ENCODE measurements around the gene HNRNPCL4.
"Not testable (repeated sequence)": the region's sequence is repeated elsewhere in the genome, so short reads cannot be mapped to it uniquely, and the experiment has no call there.

The HNRNPCL4 gene

DNA sequence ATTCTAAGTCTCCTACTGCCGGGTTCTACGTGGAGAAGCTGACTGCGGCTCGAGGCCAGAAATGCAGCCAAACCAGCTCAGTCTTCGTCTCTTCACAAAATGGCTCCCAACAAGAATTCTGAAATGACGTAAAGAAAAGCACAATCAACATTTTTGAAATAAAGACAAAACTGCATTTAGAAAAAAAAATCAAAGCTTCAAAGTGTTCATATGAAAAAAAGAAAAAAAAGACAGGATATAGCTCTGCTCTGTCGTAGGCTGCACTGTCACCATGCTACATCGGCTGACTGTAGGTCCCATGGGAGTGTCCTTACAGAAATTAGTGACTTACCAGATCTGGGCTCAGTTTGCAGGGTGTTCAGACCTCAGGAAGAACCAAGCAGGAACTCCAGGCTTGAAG lies at the start of gene HNRNPCL4:
Gene HNRNPCL4, minus strand, starts transcription at position 101 of the 400 bp plus-strand sequence. CDS start 164 bp downstream, outside the sequence.
- in situ Hi-C loops (cut with HindIII; ENCODE audit: low sequenced_read_pairs); DNase-seq (ENCODE audit: low read depth); H3K4me3 ChIP-seq (ENCODE audit: low read depth, low read length): not testable (repeated sequence)

DNA sequence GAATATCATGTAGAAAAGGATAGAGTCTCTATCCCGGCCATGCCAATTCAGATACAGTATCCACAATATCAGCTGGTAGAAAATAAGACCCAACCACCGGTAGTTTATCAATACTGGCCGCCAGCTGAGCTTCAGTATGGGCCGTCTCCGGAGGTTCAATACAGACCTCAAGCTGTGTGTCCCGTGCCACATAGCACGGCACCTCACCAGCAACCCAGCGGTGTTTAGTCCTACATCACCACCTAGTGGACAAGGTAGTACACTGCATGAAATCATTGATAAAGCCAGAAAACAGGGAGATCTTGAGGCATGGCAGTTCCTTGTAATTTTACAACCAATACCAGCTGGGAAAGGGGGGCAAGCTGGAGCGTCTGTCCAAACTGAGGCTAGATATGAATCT lies 43.3 kb upstream of the HNRNPCL4 start:
- in situ Hi-C loops (cut with HindIII; ENCODE audit: low sequenced_read_pairs); DNase-seq (ENCODE audit: low read depth); H3K4me3 ChIP-seq (ENCODE audit: low read depth, low read length): not testable (repeated sequence)

DNA sequence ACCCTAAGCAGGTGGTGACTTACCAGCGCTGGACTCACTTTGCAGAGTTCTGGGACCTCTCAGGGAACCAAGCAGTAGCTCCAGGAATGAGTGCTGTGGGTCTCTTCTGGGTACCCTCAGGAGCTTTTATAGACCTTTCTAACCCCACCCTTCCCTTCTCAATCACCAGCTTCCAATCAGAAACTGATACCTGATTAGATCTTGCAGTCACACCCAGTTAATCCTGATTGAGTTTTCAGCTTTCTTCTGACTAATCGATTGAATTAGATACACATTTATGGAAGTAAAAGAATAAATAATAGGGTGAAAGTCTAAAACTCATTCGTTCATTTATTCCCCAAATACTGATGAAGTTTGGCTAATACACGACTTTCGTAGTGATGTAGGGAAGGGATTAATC lies 35.9 kb upstream of the HNRNPCL4 start, which contains the start of gene PRAMEF13:
Gene PRAMEF13, minus strand, starts transcription at position 101 of the 400 bp plus-strand sequence. CDS start 1,820 bp downstream, outside the sequence.
- in situ Hi-C loops (cut with HindIII; ENCODE audit: low sequenced_read_pairs) = not testable (repeated sequence)

DNA sequence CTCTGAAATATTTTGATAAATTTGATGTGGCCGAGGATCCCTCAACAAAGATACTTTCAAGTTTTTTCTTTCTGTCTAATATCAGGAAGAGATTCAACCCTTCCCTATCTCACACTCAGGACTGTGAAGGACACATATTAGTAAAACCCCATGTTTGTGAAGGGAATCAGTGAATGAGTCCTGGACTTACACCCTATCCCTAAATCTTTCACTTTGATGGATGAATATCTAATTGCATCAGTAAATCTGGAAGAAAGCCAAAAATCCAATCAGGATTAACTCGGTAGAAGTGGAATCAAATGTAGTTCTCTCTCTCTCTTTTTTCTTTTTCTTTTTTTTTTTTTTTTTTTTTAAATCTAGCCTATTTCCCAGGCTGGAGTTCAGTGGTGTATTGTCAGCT lies 6.1 kb upstream of the HNRNPCL4 start, which contains the start of gene PRAMEF9:
Gene PRAMEF9, plus strand, starts transcription at position 301 of the 400 bp plus-strand sequence. CDS start 3,433 bp downstream, outside the sequence.
- H3K4me3 ChIP-seq (ENCODE audit: low read depth, low read length); DNase-seq (ENCODE audit: low read depth); in situ Hi-C loops (cut with HindIII; ENCODE audit: low sequenced_read_pairs): not testable (repeated sequence)

More for the DNA sequence above, 35.9 kb upstream of the HNRNPCL4 start, which contains the start of gene PRAMEF13:
- H3K4me3 ChIP-seq (ENCODE audit: low read depth, low read length); DNase-seq (ENCODE audit: low read depth): not testable (repeated sequence)

DNA sequence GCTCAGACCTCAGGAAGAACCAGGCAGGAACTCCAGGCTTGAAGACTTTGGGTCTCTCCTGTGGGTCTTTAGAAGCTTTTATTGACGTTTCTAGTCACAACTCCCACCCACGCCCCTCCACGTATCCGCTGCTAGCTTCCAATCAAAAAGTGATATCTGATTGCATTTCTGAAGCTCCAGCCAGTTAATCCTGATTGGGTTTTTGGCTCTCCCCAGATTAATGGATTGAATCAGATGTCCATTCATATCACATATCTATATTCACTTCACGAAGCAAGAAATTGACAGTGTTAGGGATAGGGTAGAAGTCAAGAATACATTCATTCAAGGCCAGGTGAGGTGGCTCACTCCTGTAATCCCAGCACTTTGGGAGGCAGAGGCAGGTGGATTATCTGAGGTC lies 9.5 kb downstream of the HNRNPCL4 start, which contains the start of gene PRAMEF26:
Gene PRAMEF26, minus strand, starts transcription at position 101 of the 400 bp plus-strand sequence. CDS start 2,914 bp downstream, outside the sequence.
- in situ Hi-C loops (cut with HindIII; ENCODE audit: low sequenced_read_pairs); DNase-seq (ENCODE audit: low read depth); H3K4me3 ChIP-seq (ENCODE audit: low read depth, low read length): not testable (repeated sequence)

DNA sequence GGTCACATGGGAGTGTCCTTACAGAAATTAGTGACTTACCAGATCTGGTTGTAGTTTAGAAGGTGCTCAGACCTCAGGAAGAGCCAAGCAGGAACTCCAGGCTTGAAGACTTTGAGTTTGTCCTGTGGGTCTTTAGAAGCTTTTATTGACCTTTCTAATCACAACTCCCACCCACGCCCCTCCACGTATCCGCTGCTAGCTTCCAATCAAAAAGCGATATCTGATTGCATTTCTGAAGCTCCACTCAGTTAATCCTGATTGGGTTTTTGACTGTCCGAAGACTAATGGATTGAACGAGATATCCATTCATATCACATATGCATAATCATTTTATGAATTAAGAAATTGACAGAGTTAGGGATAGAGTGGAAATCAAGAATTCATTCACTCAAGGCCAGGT lies 48.7 kb downstream of the HNRNPCL4 start, which contains the start of gene HNRNPCL2:
Gene HNRNPCL2, minus strand, starts transcription at position 101 of the 400 bp plus-strand sequence. CDS start 454 bp downstream, outside the sequence.
- in situ Hi-C loops (cut with HindIII; ENCODE audit: low sequenced_read_pairs); H3K4me3 ChIP-seq (ENCODE audit: low read depth, low read length); DNase-seq (ENCODE audit: low read depth): not testable (repeated sequence)
